Measurements from ENCODE around the gene DAB1.

DAB1 gene

DNA sequence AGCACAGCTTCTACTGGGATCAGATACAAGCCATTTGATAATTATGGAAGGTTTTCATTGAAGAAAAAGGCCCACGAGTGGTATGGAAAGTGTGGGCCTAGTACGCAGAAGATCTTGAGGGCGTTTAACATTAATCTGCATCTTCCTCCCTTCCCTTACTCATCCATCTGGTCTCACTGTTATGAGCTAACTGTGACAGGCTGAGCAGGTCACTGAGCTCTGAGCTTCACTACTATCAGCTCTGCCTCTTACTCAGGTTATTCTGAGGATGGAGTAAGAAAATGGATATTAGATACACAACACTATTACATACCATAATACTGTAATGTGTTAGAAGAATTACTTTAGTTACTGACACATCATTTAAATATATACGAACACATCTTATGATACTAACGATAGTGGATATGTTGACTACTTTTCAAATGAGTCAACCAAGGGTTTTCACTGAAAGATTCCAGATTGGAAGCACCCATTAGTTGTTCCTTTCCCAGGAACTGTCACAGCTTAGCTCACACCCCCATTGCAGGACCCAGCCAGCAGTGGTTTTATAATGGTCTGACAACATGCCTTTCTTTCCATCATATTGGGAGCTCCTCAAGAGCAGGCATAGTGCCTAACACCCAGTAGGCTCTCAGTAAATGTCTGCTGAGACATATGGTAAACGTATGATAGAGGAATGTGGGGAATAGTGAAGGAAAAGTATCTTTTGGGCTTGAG lies 360.3 kb downstream of the DAB1 start:
- Histone ChIP-seq H3K9me2 (ENCODE audit: low read depth, low read length) (no peaks in the 10 kb centered on the region), H2AFZ (ENCODE audit: low read length) (no peak overlapping the region), H3K4me1 (ENCODE audit: insufficient read depth, low read length, severe bottlenecking) (no peaks in the 10 kb centered on the region), H4K20me1 (ENCODE audit: insufficient read depth, low read length) (no peaks in the 10 kb centered on the region), H3K4me2 (ENCODE audit: low read length) (no peak overlapping the region), H3F3A (ENCODE audit: insufficient read depth, low read length) (no peaks in the 10 kb centered on the region), H3K79me2 (ENCODE audit: insufficient read depth, low read length) (no peaks in the 10 kb centered on the region), H3K4me3 (ENCODE audit: low read depth, low read length, poor library complexity, severe bottlenecking) (no peak overlapping the region), H3K9me3 (ENCODE audit: low read length) (no peaks in the 10 kb centered on the region), H3K36me3 (ENCODE audit: insufficient read depth, low read length) (no peaks in the 10 kb centered on the region), H3K27me3 (ENCODE audit: insufficient read depth, low read length) (no peaks in the 10 kb centered on the region), H3K9ac (ENCODE audit: low read length) (no peak overlapping the region), H3K27ac (ENCODE audit: low read depth, low read length, poor library complexity, severe bottlenecking) (no peak overlapping the region)
- TF ChIP-seq, protein P1, sequence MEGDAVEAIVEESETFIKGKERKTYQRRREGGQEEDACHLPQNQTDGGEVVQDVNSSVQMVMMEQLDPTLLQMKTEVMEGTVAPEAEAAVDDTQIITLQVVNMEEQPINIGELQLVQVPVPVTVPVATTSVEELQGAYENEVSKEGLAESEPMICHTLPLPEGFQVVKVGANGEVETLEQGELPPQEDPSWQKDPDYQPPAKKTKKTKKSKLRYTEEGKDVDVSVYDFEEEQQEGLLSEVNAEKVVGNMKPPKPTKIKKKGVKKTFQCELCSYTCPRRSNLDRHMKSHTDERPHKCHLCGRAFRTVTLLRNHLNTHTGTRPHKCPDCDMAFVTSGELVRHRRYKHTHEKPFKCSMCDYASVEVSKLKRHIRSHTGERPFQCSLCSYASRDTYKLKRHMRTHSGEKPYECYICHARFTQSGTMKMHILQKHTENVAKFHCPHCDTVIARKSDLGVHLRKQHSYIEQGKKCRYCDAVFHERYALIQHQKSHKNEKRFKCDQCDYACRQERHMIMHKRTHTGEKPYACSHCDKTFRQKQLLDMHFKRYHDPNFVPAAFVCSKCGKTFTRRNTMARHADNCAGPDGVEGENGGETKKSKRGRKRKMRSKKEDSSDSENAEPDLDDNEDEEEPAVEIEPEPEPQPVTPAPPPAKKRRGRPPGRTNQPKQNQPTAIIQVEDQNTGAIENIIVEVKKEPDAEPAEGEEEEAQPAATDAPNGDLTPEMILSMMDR (IDR thresholded peaks at IDR 0.05; ENCODE audit: low read length), result no peak
- no peak for TF ChIP-seq EZH2 (IDR thresholded peaks at IDR 0.05; ENCODE audit: borderline replicate concordance, low read length)

DNA sequence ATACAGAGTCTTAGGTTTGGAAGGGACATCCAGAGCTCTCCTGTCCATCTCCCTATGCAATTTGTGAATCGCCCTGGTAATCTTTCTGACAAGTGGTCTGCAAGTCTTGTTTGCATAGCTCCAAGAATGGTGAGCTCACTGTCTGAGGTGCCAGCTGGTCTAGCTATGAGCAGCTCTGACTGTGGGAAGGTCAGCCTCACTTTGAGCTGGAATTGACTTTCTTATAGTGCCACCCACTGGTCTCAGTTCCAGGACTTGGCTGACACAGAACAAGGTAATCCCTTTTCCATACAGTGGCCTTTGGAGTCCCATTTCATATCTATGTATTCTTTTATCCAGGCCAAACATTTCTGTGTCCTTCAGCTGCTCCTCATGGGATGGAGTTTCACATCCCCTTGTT lies 362.5 kb downstream of the DAB1 start:
- no peaks in the 10 kb centered on the region for H3K79me2 ChIP-seq (ENCODE audit: insufficient read depth, low read length)
- no peak overlapping the region for H2AFZ ChIP-seq (ENCODE audit: low read length)
- no peaks in the 10 kb centered on the region for H4K20me1 ChIP-seq (ENCODE audit: insufficient read depth, low read length)
- no peak overlapping the region for H3K27ac ChIP-seq (ENCODE audit: low read depth, low read length, poor library complexity, severe bottlenecking)
- no peaks in the 10 kb centered on the region for H3K4me1 ChIP-seq (ENCODE audit: insufficient read depth, low read length, severe bottlenecking)
- H3K9ac ChIP-seq (ENCODE audit: low read length), result no peak overlapping the region
- H3K9me3 ChIP-seq (ENCODE audit: low read length), result no peaks in the 10 kb centered on the region
- H3K36me3 ChIP-seq (ENCODE audit: insufficient read depth, low read length), result no peaks in the 10 kb centered on the region
- TF ChIP-seq EZH2 (IDR thresholded peaks at IDR 0.05; ENCODE audit: borderline replicate concordance, low read length), result no peak
- TF ChIP-seq, protein P1 (IDR thresholded peaks at IDR 0.05; ENCODE audit: low read length), result no peak
- no peaks in the 10 kb centered on the region for H3F3A ChIP-seq (ENCODE audit: insufficient read depth, low read length)
- H3K4me2 ChIP-seq (ENCODE audit: low read length), result no peak overlapping the region
- no peaks in the 10 kb centered on the region for H3K27me3 ChIP-seq (ENCODE audit: insufficient read depth, low read length)
- H3K9me2 ChIP-seq (ENCODE audit: low read depth, low read length), result no peaks in the 10 kb centered on the region
- H3K4me3 ChIP-seq (ENCODE audit: low read depth, low read length, poor library complexity, severe bottlenecking), result no peak overlapping the region

DNA sequence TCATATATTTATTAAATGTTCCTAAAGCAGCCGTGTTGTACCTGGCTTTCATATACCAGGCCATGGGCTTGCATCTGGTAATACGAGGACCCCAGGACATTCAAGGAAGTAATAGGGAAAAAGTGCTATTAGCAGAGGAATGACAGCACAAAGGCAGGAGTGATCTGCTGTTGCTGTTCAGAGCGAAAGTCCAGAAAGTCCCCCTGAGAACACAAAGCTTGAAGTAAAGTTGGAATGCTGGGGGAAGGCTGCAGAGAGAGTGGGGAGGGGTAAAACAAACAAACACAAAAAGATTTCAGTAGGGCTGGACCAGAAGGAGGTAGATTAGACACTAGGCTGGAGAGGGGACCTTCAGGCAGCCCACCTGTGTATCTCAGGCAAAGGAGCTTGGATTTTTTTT lies 363.4 kb downstream of the DAB1 start:
- Histone ChIP-seq H4K20me1 (ENCODE audit: insufficient read depth, low read length) (no peaks in the 10 kb centered on the region), H3K27ac (ENCODE audit: low read depth, low read length, poor library complexity, severe bottlenecking) (no peak overlapping the region), H3K4me2 (ENCODE audit: low read length) (no peak overlapping the region), H3K79me2 (ENCODE audit: insufficient read depth, low read length) (no peaks in the 10 kb centered on the region), H3K9me3 (ENCODE audit: low read length) (no peaks in the 10 kb centered on the region), H3K4me3 (ENCODE audit: low read depth, low read length, poor library complexity, severe bottlenecking) (no peak overlapping the region), H3K27me3 (ENCODE audit: insufficient read depth, low read length) (no peaks in the 10 kb centered on the region), H3K4me1 (ENCODE audit: insufficient read depth, low read length, severe bottlenecking) (no peaks in the 10 kb centered on the region), H3K9me2 (ENCODE audit: low read depth, low read length) (no peaks in the 10 kb centered on the region), H3K9ac (ENCODE audit: low read length) (no peak overlapping the region), H3K36me3 (ENCODE audit: insufficient read depth, low read length) (no peaks in the 10 kb centered on the region), H3F3A (ENCODE audit: insufficient read depth, low read length) (no peaks in the 10 kb centered on the region), H2AFZ (ENCODE audit: low read length) (no peak overlapping the region)
- TF ChIP-seq, protein P1 (IDR thresholded peaks at IDR 0.05; ENCODE audit: low read length), result no peak
- no peak for TF ChIP-seq EZH2 (IDR thresholded peaks at IDR 0.05; ENCODE audit: borderline replicate concordance, low read length)

Measured in OCI-LY1 (cell line).